CD4-positive, alpha-beta T cell (primary cell): ENCODE data around the gene CD38. TPM values are rescaled to one million over a fixed set of nuclear protein-coding genes. Genes with fewer than 3 reads are reported as not detected.

Source experiments
- ATAC-seq: fragments of 200-7000 bp; cut with Tn5 transposase; one replicate; pipeline ENCODE4 v1.10.0; 2022; ENCODE audit warnings: mild to moderate bottlenecking; ENCODE audit not compliant: poor library complexity
- CTCF ChIA-PET: fragments of 350-600 bp; sonication (Branson Sonifier 250); formaldehyde crosslinking; loops from one replicate; lab custom pipeline; 2021; ENCODE audit warnings: antibody characterized with exemption, inconsistent platforms; lab: Charles Lee
- POLR2A ChIA-PET: fragments of 350-600 bp; sonication (Branson Sonifier 250); formaldehyde crosslinking; loops from one replicate; lab custom pipeline; 2021; ENCODE audit warnings: antibody characterized with exemption, inconsistent platforms; lab: Charles Lee
- DNase-seq, 14 experiments: peaks; one replicate each; pipeline ENCODE4 v3.0.0-alpha.2; 2013 to 2020; ENCODE audit warnings: mixed read lengths in 2 of 14
- H3K27ac ChIP-seq, 2 donors: one replicate each; pipeline versions ENCODE4 v1.5.1 to v1.7.0; 2013; ENCODE audit warnings: low read length in 2 of 2, low read depth in 1 of 2, mild to moderate bottlenecking in 1 of 2
- H3K27me3 ChIP-seq, 2 experiments: 1 replicate in 1 of 2; 2 replicates in 1 of 2; pipeline versions ENCODE4 v1.6.1 to v1.7.0; 2013; ENCODE audit warnings: low read length in 2 of 2, control low read depth in 1 of 2, mild to moderate bottlenecking in 1 of 2, moderate library complexity in 1 of 2; ENCODE audit not compliant: insufficient read depth in 2 of 2, control insufficient read depth in 1 of 2
- H3K36me3 ChIP-seq: one replicate; pipeline ENCODE4 v1.6.1; 2013; ENCODE audit warnings: low read length, control low read depth; ENCODE audit not compliant: insufficient read depth
- H3K4me1 ChIP-seq: one replicate; pipeline ENCODE4 v1.6.1; 2013; ENCODE audit warnings: low read length, control low read depth; ENCODE audit not compliant: insufficient read depth
- H3K4me3 ChIP-seq: one replicate; pipeline ENCODE4 v1.5.1; 2013; ENCODE audit warnings: mild to moderate bottlenecking, low read length, moderate library complexity
- H3K9me3 ChIP-seq, 2 experiments: 1 replicate in 1 of 2; 2 replicates in 1 of 2; pipeline versions ENCODE4 v1.6.1 to v1.7.0; 2013; ENCODE audit warnings: low read length in 2 of 2, mild to moderate bottlenecking in 2 of 2, control low read depth in 1 of 2, moderate library complexity in 1 of 2; ENCODE audit not compliant: control insufficient read depth in 1 of 2, insufficient read depth in 1 of 2
- H3K27ac Mint-ChIP-seq: one replicate; pipeline ENCODE4 v1.8.0; 2020; ENCODE audit warnings: mixed read lengths
- H3K27me3 Mint-ChIP-seq: one replicate; pipeline ENCODE4 v1.8.0; 2021; ENCODE audit warnings: mixed read lengths
- H3K36me3 Mint-ChIP-seq: one replicate; pipeline ENCODE4 v1.8.0; 2021; ENCODE audit warnings: low read depth, mixed read lengths
- H3K4me1 Mint-ChIP-seq: one replicate; pipeline ENCODE4 v1.8.0; 2021; ENCODE audit warnings: low read depth, mixed read lengths
- H3K4me3 Mint-ChIP-seq: one replicate; pipeline ENCODE4 v1.8.0; 2020; ENCODE audit warnings: mild to moderate bottlenecking, mixed read lengths
- H3K9me3 Mint-ChIP-seq: one replicate; pipeline ENCODE4 v1.8.0; 2020; ENCODE audit warnings: mixed read lengths
- intact Hi-C, 2 experiments: fragments of 100-400 bp; cut with DNase I in 1 of 2; cut with micrococcal nuclease in 1 of 2; formaldehyde crosslinking; loops; one replicate each; pipeline versions ENCODE4 v1.15.1 to v1.9.0; 2023 to 2025; cut with DNase I, micrococcal nuclease
- total RNA-seq, 174 experiments: library from RNA in 2 of 174; stranded (reverse) in 2 of 174; gene quantifications; one replicate each; pipeline ENCODE4 v1.2.3 and lab custom pipeline; 2021 to 2026
- TF ChIP-seq, protein P1 (sequence below): fragments of 200-600 bp; IDR thresholded peaks from one replicate; pipeline ENCODE4 v1.8.0; 2022; ENCODE audit warnings: antibody characterized with exemption, mild to moderate bottlenecking

CD38 gene
- total RNA-seq, 2 experiments from 2014 or later, result 9.6 to 9.9 TPM

- ChIA-PET CTCF (interaction anchor here (1.7 to 4.2 kb wide), 2 partner anchors 18 to 67 kb away, joined by 4 to 14 read pairs; no protein-coding TSS in a partner anchor), POLR2A (no interaction called here)
- Histone ChIP-seq H3K36me3 (no peaks in the 10 kb centered on the region), H3K4me3 (no peak overlapping the region), H3K9me3 (peaks cover 5 to 9% of the 10 kb centered on the region in 2 experiments), H3K27ac (no peak overlapping the region), H3K27me3 (no peaks in the 10 kb centered on the region), H3K4me1 (peaks cover 6% of the 10 kb centered on the region)
- no peaks in the 10 kb centered on the region for H3K27me3 Mint-ChIP-seq
- TF ChIP-seq, protein P1, sequence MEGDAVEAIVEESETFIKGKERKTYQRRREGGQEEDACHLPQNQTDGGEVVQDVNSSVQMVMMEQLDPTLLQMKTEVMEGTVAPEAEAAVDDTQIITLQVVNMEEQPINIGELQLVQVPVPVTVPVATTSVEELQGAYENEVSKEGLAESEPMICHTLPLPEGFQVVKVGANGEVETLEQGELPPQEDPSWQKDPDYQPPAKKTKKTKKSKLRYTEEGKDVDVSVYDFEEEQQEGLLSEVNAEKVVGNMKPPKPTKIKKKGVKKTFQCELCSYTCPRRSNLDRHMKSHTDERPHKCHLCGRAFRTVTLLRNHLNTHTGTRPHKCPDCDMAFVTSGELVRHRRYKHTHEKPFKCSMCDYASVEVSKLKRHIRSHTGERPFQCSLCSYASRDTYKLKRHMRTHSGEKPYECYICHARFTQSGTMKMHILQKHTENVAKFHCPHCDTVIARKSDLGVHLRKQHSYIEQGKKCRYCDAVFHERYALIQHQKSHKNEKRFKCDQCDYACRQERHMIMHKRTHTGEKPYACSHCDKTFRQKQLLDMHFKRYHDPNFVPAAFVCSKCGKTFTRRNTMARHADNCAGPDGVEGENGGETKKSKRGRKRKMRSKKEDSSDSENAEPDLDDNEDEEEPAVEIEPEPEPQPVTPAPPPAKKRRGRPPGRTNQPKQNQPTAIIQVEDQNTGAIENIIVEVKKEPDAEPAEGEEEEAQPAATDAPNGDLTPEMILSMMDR, result no peak
- H3K4me3 Mint-ChIP-seq, result no peak overlapping the region
- peaks cover 5% of the 10 kb centered on the region for H3K36me3 Mint-ChIP-seq
- intact Hi-C loops, result no loop called here
- H3K9me3 Mint-ChIP-seq, result peaks cover 10% of the 10 kb centered on the region
- DNase-seq (no peak), ATAC-seq (no peak)
- H3K27ac Mint-ChIP-seq, result no peak overlapping the region
- peaks cover 30% of the 10 kb centered on the region for H3K4me1 Mint-ChIP-seq
Measured at GRCh38 chr4:15738877-15739276, 39.3 kb upstream of the CD38 start.

- H3K36me3 ChIP-seq, result no peaks in the 10 kb centered on the region
- no peak overlapping the region for H3K27ac ChIP-seq
- Mint-ChIP-seq H3K4me3 (no peak overlapping the region), H3K4me1 (peaks cover 15% of the 10 kb centered on the region), H3K27ac (no peak overlapping the region), H3K36me3 (peaks cover 5% of the 10 kb centered on the region), H3K9me3 (peaks cover 10% of the 10 kb centered on the region), H3K27me3 (no peaks in the 10 kb centered on the region)
- ATAC-seq (no peak), DNase-seq (no peak)
- TF ChIP-seq, protein P1, result no peak
- H3K27me3 ChIP-seq, result no peaks in the 10 kb centered on the region
- CTCF ChIA-PET, result interaction anchor here (0.8 to 4.2 kb wide), 2 partner anchors 16 kb away, joined by 3 to 14 read pairs; no protein-coding TSS in a partner anchor
- POLR2A ChIA-PET, result interaction anchor here (0.6 to 1.6 kb wide), 2 partner anchors 15 to 79 kb away, joined by 3 to 5 read pairs; no protein-coding TSS in a partner anchor
- peaks cover 6% of the 10 kb centered on the region for H3K4me1 ChIP-seq
- intact Hi-C loops, result no loop called here
- H3K9me3 ChIP-seq, result peaks cover 5 to 9% of the 10 kb centered on the region in 2 experiments
- no peak overlapping the region for H3K4me3 ChIP-seq
Measured at GRCh38 chr4:15740764-15741404, 37.2 kb upstream of the CD38 start.

- TF ChIP-seq, protein P1, result no peak
- ChIA-PET CTCF (no interaction called here), POLR2A (no interaction called here)
- Mint-ChIP-seq H3K9me3 (peaks cover 13% of the 10 kb centered on the region), H3K36me3 (peaks cover 5% of the 10 kb centered on the region), H3K27me3 (no peaks in the 10 kb centered on the region), H3K4me1 (peaks cover 7% of the 10 kb centered on the region), H3K4me3 (no peak overlapping the region), H3K27ac (no peak overlapping the region)
- no peak overlapping the region for H3K27ac ChIP-seq
- peaks cover 6% of the 10 kb centered on the region for H3K4me1 ChIP-seq
- intact Hi-C loops, result no loop called here
- peaks cover 5 to 9% of the 10 kb centered on the region in 2 experiments for H3K9me3 ChIP-seq
- H3K4me3 ChIP-seq, result no peak overlapping the region
- DNase-seq, result no peak
- ATAC-seq, result no peak
- H3K27me3 ChIP-seq, result no peaks in the 10 kb centered on the region
- no peaks in the 10 kb centered on the region for H3K36me3 ChIP-seq
Measured at GRCh38 chr4:15742083-15742582, 36.0 kb upstream of the CD38 start.
